GM12874 (cell line): ENCODE results near the gene CMTM7.

ENCODE experiments used
- TF ChIP-seq, protein P1 (sequence below): IDR thresholded peaks from 2 replicates; pipeline ENCODE4 v1.5.1; 2011; ENCODE audit warnings: low read depth, mild to moderate bottlenecking, control low read depth, low read length, moderate library complexity; ENCODE audit not compliant: insufficient read depth

The CMTM7 gene

DNA sequence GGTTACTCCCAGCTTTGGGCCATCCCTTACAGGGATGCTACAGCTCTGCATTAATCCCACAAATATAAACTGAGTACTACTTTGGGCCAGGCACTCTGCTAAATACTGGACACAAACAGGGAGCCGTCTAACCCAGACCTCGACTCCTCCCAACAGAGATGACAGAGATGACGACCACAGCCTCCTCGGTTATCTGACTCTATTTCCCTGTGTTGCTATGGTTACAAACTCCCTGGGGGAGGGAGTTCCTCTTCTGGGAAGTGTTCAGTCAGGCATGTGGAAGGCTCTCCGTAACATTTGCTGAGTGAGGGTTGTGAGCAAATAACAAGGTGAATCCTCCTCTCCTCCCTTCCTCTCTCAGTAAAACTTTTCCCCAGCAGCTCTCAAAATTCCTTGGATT is 6.7 kb upstream of the CMTM7 start:
- TF ChIP-seq, protein P1, sequence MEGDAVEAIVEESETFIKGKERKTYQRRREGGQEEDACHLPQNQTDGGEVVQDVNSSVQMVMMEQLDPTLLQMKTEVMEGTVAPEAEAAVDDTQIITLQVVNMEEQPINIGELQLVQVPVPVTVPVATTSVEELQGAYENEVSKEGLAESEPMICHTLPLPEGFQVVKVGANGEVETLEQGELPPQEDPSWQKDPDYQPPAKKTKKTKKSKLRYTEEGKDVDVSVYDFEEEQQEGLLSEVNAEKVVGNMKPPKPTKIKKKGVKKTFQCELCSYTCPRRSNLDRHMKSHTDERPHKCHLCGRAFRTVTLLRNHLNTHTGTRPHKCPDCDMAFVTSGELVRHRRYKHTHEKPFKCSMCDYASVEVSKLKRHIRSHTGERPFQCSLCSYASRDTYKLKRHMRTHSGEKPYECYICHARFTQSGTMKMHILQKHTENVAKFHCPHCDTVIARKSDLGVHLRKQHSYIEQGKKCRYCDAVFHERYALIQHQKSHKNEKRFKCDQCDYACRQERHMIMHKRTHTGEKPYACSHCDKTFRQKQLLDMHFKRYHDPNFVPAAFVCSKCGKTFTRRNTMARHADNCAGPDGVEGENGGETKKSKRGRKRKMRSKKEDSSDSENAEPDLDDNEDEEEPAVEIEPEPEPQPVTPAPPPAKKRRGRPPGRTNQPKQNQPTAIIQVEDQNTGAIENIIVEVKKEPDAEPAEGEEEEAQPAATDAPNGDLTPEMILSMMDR = no peak

DNA sequence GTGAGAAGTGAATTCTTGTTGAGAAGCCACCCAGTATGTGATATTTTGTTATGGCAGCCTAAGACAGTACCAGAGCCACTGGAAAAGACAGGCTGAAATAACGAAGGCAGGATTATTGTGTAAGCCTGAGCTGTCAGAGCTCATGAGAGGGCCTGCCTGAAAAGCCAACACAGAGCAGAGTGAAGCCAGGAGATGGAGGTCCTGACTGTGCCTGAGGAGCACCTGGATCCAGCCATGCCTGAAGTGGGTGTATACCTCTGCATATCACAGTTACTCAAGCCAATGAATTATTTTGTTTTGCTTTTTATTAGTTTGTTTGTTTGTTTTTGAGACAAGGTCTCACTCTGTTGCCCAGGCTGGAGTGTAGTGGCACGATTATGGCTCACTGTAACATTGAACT is 4.1 kb upstream of the CMTM7 start:
- TF ChIP-seq, protein P1 = no peak

DNA sequence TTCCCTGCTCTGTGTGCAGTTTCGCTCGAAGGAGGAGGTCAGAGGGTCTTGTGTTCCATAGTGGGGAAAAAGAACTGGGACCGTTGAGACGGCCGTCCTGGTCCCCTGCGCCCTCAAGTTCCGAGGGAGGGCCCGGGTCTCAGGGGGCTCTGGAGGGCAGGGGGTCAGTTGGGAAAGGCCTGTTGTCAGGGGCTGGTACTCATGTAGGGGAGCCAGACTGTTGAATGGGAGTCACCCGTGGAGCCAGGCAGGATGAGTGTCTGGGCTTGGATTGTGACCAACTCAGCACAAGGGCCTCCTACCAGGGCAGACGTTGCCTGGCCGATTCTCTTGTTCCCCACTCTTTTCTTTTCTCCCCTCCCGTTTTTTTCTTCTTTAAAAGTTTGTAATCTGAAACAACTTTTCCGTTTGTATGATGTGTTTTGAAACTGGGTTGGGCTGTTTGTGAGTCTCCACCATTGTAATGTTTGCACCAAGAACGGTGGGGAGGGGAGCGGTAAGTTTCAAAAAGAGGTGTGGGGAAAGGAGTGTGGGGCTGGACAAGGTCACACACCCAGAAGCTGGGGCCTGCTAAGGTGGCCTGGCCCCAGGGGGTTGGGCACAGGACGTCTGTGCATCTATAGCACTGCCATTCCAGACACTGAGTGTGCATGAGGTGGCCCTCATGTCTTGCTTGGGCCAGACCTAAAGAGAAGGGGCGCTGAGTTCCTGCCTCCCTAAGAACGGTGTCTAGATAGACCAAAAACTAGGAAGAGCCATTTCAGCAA is 1.1 kb downstream of the CMTM7 start:
- TF ChIP-seq, protein P1 = no peak

DNA sequence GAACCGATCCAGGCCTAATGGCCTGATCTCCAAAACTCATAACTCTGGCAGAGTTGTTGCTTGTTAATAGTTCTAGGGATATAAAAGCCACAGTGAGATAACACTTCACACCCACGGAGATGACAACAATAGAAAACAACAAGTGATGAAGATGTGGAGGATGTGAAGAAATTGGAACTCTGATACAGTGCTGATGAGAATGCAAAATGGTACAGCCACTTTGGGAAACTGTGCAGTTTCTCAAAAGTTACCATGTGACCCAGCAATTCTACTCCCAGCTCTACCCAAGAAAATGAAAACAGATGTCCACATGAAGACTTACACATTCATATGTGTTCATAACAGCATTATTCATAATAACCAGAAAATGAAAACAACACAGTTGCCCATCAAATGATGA is 3.8 kb downstream of the CMTM7 start:
- TF ChIP-seq, protein P1 = no peak

DNA sequence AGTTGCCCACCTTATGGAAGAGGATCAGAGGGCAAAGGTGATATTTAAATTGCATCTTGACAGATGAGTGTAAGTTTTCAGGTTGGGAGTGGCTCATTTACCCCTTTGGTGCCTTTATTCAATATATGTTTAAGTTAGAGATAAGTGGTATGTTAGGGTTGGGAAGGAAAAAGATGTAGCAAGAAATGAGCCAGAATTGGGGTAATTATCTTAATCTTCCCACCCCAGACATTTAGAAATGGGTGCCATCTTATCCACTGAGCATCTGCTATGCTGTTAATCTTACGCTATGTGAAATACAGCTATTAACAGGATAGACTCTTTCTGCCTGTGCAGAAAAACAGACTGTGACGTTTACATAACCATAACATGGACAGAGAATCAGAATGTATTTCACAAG is 6.3 kb downstream of the CMTM7 start:
- TF ChIP-seq, protein P1 = no peak

DNA sequence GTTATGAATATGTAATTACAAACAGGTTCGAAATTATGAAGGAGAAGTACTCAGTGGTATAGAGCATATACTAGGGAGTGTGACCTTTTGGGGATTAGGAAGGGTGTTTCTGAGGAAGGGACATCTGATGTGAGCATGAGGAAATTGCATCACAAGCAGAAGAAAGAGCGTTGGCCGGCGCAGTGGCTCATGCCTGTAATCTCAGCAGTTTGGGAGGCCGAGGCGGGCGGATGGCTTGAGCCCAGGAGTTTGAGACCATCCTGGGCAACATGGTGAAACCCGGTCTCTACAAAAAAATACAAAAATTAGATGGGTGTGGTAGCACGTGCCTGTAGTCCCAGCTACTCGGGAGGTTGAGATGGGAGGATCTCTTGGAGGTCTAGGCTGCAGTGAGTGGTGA is 6.9 kb downstream of the CMTM7 start:
- TF ChIP-seq, protein P1 = no peak

DNA sequence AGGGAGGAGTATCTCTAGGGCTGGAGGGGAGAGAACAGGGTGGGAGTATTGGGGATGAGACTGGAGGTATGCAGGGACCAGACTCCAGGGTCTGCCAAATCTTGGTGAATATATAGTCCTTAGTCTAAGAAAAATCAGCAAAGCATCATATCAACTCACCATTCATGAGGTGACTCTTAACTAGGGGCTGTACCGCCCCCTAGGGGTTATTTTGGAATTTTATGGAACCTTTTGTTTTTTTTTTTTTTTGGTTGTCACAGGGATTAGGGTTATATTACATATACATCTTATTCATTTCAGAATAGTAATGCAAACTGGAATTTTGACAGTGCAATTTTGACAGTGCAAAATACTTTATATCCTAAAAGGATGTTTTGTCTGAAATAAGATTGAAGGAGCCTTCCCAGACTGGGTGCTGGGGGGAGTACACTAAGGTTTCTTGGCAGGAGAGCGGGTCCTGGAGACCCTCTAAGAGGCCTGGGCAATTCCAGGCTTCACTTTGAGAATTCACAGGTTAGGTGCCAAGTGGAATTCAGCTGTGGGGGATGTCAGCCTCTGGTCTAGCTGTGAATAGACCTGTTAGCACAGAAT is 7.5 kb downstream of the CMTM7 start:
- TF ChIP-seq, protein P1 = peak; percentile 45; the same call in 1 of the 2 replicates
